GM12891 (cell line): ENCODE data around the gene HEBP2.

ENCODE experiments used
- POLR2A ChIP-seq: IDR thresholded peaks from 2 replicates; pipeline ENCODE4 v1.6.1; 2011; ENCODE audit warnings: low read depth, low read length, control low read depth
- POLR2AphosphoS5 ChIP-seq: IDR thresholded peaks from 2 replicates; pipeline ENCODE4 v1.6.1; 2011; ENCODE audit warnings: low read depth, low read length, control low read depth

DNA sequence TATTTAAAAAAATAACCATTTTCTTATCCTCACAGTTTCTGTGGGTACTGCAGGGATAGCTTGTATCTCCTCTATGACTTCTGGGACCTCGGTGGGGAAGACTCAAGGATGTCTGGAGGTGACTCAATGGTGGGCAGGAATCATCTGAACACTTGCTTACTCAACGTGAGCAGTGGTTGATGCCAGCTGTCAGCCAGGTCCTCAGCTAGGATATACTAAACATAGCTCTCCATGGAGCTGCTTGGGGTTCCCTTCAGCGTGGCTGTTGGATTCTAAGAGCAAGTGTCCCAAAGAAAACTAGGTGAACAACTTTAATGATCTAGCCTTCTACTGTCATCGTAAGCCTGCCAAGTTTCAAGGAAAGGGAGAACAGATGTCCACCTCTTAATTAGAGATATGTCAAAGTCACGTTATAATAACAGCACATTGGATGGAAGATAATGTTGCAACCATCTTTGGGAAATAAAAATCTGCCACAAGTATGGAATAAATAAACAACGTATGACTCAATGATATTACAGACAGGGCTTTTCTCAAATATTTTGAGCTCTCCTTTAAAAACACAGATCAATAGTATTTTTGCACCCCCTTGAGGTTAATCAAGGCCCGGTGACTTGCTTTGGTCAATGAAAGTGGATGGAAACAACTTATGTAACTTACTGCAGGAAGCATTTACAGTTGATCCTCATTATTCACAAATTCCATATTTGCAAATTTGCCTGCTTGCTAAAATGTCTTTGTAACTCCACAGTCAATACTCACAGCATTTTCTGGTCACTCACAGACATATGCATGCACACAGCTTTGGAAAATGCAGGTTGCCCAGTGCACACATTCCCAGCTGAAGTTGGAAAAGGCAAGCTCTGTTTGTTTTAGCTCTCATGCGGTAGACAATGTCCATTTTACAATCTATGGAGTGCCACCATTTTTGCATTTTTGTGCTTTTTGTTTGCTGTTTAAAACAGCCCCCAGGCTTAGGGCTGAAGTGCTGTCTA is 6.6 kb upstream of the HEBP2 start:
- no peak for TF ChIP-seq POLR2AphosphoS5
- no peak for TF ChIP-seq POLR2A
